Ovary (tissue), 3 donors: Measurements from ENCODE around the gene HNF1A.

Experiments
- CTCF ChIP-seq, 3 donors: fragments of 450-650 bp in 2 of 3; fragments of 200-600 bp in 1 of 3; IDR thresholded peaks; one replicate each; pipeline versions ENCODE4 v1.5.1 to v1.8.0; 2016 to 2022; ENCODE audit warnings: antibody characterized with exemption in 3 of 3, mild to moderate bottlenecking in 1 of 3
- POLR2A ChIP-seq: fragments of 450-650 bp; IDR thresholded peaks from one replicate; pipeline ENCODE4 v1.6.1; 2017; ENCODE audit warnings: antibody characterized with exemption, mild to moderate bottlenecking, moderate library complexity
- donor health status: DM: no; HTN: no; CAD: no.

GRCh38 chr12:120991965-120992364, 13.6 kb downstream of the HNF1A start:
- TF ChIP-seq POLR2A (no peak), CTCF (IDR thresholded peaks at IDR 0.05) (no peak)
